ENCODE measurements around the gene GRIP2.

DNA sequence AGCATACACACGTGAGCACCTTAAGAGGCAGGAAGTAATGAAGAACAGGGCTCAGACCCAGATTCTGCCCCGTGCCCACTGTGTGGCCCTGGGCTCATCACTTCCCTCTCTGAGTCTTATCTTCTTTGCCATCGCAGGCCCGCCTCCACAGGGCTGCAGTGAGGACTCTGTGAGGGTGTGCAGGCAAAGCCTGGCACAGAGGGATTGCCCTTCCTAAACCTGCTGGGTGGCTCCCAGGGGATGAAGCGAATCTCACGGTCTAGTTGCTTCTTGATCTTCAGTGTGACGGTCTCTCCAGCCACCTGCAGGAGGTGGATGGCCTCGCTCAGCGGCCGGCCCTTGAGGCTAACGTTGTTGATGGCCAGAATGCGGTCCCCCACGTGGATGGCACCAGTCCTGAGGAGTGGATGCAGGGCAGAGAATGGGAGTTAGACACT is 32.8 kb downstream of the GRIP2 start:
- TF ChIP-seq, protein P1, sequence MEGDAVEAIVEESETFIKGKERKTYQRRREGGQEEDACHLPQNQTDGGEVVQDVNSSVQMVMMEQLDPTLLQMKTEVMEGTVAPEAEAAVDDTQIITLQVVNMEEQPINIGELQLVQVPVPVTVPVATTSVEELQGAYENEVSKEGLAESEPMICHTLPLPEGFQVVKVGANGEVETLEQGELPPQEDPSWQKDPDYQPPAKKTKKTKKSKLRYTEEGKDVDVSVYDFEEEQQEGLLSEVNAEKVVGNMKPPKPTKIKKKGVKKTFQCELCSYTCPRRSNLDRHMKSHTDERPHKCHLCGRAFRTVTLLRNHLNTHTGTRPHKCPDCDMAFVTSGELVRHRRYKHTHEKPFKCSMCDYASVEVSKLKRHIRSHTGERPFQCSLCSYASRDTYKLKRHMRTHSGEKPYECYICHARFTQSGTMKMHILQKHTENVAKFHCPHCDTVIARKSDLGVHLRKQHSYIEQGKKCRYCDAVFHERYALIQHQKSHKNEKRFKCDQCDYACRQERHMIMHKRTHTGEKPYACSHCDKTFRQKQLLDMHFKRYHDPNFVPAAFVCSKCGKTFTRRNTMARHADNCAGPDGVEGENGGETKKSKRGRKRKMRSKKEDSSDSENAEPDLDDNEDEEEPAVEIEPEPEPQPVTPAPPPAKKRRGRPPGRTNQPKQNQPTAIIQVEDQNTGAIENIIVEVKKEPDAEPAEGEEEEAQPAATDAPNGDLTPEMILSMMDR (IDR thresholded peaks at IDR 0.05): no peak
- no peak for TF ChIP-seq EZH2 (IDR thresholded peaks at IDR 0.05)
